PC-3 (cell line): ENCODE results near the gene ATF6B. TPM values are rescaled to one million over a fixed set of nuclear protein-coding genes. Genes with fewer than 3 reads are reported as not detected.

ENCODE experiments used
- ATAC-seq: fragments of 200-7000 bp; cut with Tn5 transposase; 2 replicates; pipeline ENCODE4 v1.9.1; 2020; ENCODE audit warnings: mild to moderate bottlenecking, moderate library complexity
- BruUV-seq: library from RNA; stranded (reverse); fragments of 400-500 nt; replicated peaks from 2 replicates; lab custom pipeline; 2021; lab: Mats Ljungman, UMichigan
- CTCF ChIA-PET: fragments of 300-600 bp; sonication (Branson Sonifier 250); formaldehyde crosslinking; loops from one replicate; lab custom pipeline; 2022; ENCODE audit warnings: antibody characterized with exemption; lab: Charles Lee
- POLR2A ChIA-PET: fragments of 300-600 bp; sonication (Branson Sonifier 250); formaldehyde crosslinking; loops from one replicate; lab custom pipeline; 2022; ENCODE audit warnings: antibody characterized with exemption; ENCODE audit not compliant: unreplicated experiment; lab: Charles Lee
- DNase-seq: peaks from one replicate; pipeline ENCODE4 v3.0.0-alpha.2; 2015
- H2AFZ ChIP-seq: fragments of 300-600 bp; sonication (generic); 2 replicates; pipeline ENCODE4 v1.6.0; 2016; ENCODE audit warnings: antibody characterized with exemption, low read length
- H3F3A ChIP-seq: fragments of 300-600 bp; sonication (generic); one replicate; pipeline ENCODE4 v1.6.0; 2017; ENCODE audit warnings: antibody characterized with exemption, low read length, control low read depth, mild to moderate bottlenecking; ENCODE audit not compliant: unreplicated experiment
- H3K27ac ChIP-seq: fragments of 300-600 bp; sonication (generic); 2 replicates; pipeline ENCODE4 v1.5.1; 2016; ENCODE audit warnings: mild to moderate bottlenecking, low read length
- H3K27me3 ChIP-seq: fragments of 300-600 bp; sonication (generic); 2 replicates; pipeline ENCODE4 v1.6.1; 2016; ENCODE audit warnings: low read length, mixed read lengths
- H3K36me3 ChIP-seq: fragments of 300-600 bp; sonication (generic); 2 replicates; pipeline ENCODE4 v1.6.1; 2016; ENCODE audit warnings: low read depth, mixed run types, low read length, mixed read lengths
- H3K4me1 ChIP-seq: fragments of 300-600 bp; sonication (generic); 2 replicates; pipeline ENCODE4 v1.5.1; 2016; ENCODE audit warnings: low read length; ENCODE audit not compliant: insufficient read depth
- H3K4me2 ChIP-seq: fragments of 300-600 bp; sonication (generic); 2 replicates; pipeline ENCODE4 v1.6.0; 2016; ENCODE audit warnings: low read length
- H3K4me3 ChIP-seq: fragments of 300-600 bp; sonication (generic); 2 replicates; pipeline ENCODE4 v1.5.1; 2016; ENCODE audit warnings: mild to moderate bottlenecking, low read length, mixed read lengths
- H3K79me2 ChIP-seq: fragments of 300-600 bp; sonication (generic); 2 replicates; pipeline ENCODE4 v1.6.1; 2017; ENCODE audit warnings: low read length, mixed read lengths
- H3K9ac ChIP-seq: fragments of 300-600 bp; sonication (generic); 2 replicates; pipeline ENCODE4 v1.6.0; 2016; ENCODE audit warnings: mild to moderate bottlenecking, low read length
- H3K9me2 ChIP-seq: fragments of 300-600 bp; sonication (generic); replicated peaks from 2 replicates; pipeline ENCODE4 v1.6.1; 2016; ENCODE audit warnings: mixed run types, low read length, mixed read lengths
- H3K9me3 ChIP-seq: fragments of 300-600 bp; sonication (generic); 2 replicates; pipeline ENCODE4 v1.6.1; 2016; ENCODE audit warnings: low read length, mixed read lengths
- H4K20me1 ChIP-seq: fragments of 300-600 bp; sonication (generic); 2 replicates; pipeline ENCODE4 v1.6.1; 2016; ENCODE audit warnings: low read length, mixed read lengths
- EZH2 ChIP-seq: fragments of 300-600 bp; sonication (generic); IDR thresholded peaks from one replicate; pipeline ENCODE4 v1.6.1; 2017; ENCODE audit warnings: antibody characterized with exemption, mild to moderate bottlenecking, low read length; ENCODE audit not compliant: unreplicated experiment
- EZH2phosphoT487 ChIP-seq: fragments of 300-600 bp; sonication (generic); IDR thresholded peaks from 2 replicates; pipeline ENCODE4 v1.6.1; 2018; ENCODE audit warnings: mild to moderate bottlenecking, antibody characterized with exemption, low read length, borderline replicate concordance
- intact Hi-C: fragments of 100-400 bp; cut with micrococcal nuclease; formaldehyde crosslinking; loops from 2 replicates; pipeline ENCODE4 v1.9.0; 2023
- total RNA-seq: library from RNA; depleted of rRNA; stranded (reverse); fragments of >200 nt; gene quantifications from 2 replicates; pipeline ENCODE4 v1.2.3, GENCODE V29; 2014
- TF ChIP-seq, protein P1 (sequence below): fragments of 300-600 bp; sonication (generic); conservative IDR thresholded peaks from 2 replicates; pipeline ENCODE4 v1.5.1; 2017; ENCODE audit warnings: antibody characterized with exemption, low read depth, mild to moderate bottlenecking, low read length

ATF6B gene
- total RNA-seq, 1 experiment from 2014 or later: 33.4 TPM

DNA sequence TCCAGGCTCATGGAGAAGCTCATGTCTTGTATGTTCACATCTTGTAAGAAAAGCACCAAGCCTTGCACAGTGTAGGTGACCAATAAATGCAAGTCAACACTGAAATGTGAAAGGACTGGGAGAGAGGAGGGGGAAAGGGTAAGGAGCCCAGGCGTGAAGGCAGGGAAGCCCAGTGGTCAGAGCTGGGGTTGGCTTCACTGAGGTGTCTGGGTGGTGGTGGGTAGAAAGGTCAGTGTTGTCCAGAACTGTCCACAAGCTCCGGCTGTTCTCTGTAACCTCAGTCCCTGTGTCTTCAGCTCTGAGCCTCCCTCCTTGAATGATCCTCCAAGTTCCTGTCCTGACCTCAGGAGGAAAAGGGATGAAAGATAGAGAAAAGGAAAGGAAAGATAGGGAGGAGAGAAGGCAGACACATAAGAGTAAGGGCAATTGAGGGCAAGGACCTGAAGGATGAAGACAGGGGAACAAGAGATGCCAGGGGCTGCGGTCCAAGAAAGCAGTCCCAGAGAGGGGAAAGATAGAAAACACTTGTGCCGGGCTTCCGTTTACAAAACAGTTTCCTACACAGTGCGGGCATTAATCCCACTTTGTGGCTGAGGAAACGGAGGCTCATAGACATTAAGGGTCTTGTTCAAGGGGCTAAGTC lies 16.5 kb downstream of the ATF6B start:
- H4K20me1 ChIP-seq: no peaks in the 10 kb centered on the region
- POLR2A ChIA-PET: no interaction called here
- peaks cover 3% of the 10 kb centered on the region; the same call in 1 of the 2 replicates for H3K36me3 ChIP-seq
- no TSS peak for BruUV-seq
- no peak overlapping the region for H2AFZ ChIP-seq
- H3K27ac ChIP-seq: no peak overlapping the region
- H3K9ac ChIP-seq: no peak overlapping the region
- TF ChIP-seq EZH2phosphoT487: no peak
- no peak for TF ChIP-seq EZH2
- TF ChIP-seq, protein P1, sequence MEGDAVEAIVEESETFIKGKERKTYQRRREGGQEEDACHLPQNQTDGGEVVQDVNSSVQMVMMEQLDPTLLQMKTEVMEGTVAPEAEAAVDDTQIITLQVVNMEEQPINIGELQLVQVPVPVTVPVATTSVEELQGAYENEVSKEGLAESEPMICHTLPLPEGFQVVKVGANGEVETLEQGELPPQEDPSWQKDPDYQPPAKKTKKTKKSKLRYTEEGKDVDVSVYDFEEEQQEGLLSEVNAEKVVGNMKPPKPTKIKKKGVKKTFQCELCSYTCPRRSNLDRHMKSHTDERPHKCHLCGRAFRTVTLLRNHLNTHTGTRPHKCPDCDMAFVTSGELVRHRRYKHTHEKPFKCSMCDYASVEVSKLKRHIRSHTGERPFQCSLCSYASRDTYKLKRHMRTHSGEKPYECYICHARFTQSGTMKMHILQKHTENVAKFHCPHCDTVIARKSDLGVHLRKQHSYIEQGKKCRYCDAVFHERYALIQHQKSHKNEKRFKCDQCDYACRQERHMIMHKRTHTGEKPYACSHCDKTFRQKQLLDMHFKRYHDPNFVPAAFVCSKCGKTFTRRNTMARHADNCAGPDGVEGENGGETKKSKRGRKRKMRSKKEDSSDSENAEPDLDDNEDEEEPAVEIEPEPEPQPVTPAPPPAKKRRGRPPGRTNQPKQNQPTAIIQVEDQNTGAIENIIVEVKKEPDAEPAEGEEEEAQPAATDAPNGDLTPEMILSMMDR: no peak
- H3K9me3 ChIP-seq: no peaks in the 10 kb centered on the region
- no peaks in the 10 kb centered on the region for H3K79me2 ChIP-seq
- no peak overlapping the region for H3K4me3 ChIP-seq
- DNase-seq: no peak
- H3F3A ChIP-seq: no peaks in the 10 kb centered on the region
- intact Hi-C loops: loop anchor here (10.0 kb wide), 1 partner anchor 207 kb away; the partner anchor contains the start of gene ZBTB12
- CTCF ChIA-PET: no interaction called here
- no peaks in the 10 kb centered on the region for H3K27me3 ChIP-seq
- H3K4me2 ChIP-seq: no peak overlapping the region
- no peak for ATAC-seq
- peaks cover 53% of the 10 kb centered on the region for H3K4me1 ChIP-seq
- H3K9me2 ChIP-seq: no peaks in the 10 kb centered on the region

DNA sequence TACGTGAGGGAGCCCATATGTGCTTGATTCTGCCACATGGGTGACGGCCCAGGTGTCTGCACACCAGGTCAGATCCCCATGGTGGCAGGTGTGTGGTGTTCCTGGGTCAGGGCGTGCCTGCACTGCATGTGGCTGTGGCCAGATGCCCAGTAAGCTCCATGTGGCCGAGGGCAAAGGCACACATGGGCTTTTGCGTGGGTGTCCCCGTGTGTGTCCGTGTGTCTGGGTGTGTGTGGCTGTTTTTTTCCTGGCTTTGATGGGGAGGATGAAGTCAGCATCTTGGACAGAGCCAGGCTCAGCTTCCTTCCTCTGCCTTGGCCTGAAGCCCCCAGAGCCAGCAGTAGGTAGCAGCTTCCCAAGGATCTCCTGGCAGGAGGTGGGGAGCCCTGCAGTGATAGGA lies 17.4 kb downstream of the ATF6B start:
- no peak for ATAC-seq
- H2AFZ ChIP-seq: no peak overlapping the region
- intact Hi-C loops: loop anchor here (10.0 kb wide), 1 partner anchor 206 kb away; the partner anchor contains the start of gene ZBTB12

More for the DNA sequence above, 17.4 kb downstream of the ATF6B start:
- Histone ChIP-seq H3K27ac (no peak overlapping the region), H3K9ac (no peak overlapping the region), H3K9me2 (no peaks in the 10 kb centered on the region), H3K36me3 (no peaks in the 10 kb centered on the region), H3K9me3 (no peaks in the 10 kb centered on the region), H3K27me3 (no peaks in the 10 kb centered on the region), H3F3A (no peaks in the 10 kb centered on the region), H4K20me1 (no peaks in the 10 kb centered on the region), H3K79me2 (no peaks in the 10 kb centered on the region), H3K4me2 (no peak overlapping the region), H3K4me3 (no peak overlapping the region), H3K4me1 (peaks cover 49% of the 10 kb centered on the region)
- TF ChIP-seq EZH2phosphoT487 (no peak), EZH2 (no peak)
- TF ChIP-seq, protein P1: no peak
- no peak for DNase-seq
- ChIA-PET POLR2A (no interaction called here), CTCF (interaction anchor here (0.9 kb wide), 1 partner anchor 8 kb away, joined by 3 read pairs; no protein-coding TSS in a partner anchor)
- BruUV-seq: no TSS peak
